A549 (cell line): ENCODE measurements around the gene HYAL3.

ENCODE experiments used
- CBX2 ChIP-seq: fragments of 200-600 bp; sonication (generic); IDR thresholded peaks from 2 replicates; pipeline ENCODE4 v1.6.1; 2016; ENCODE audit warnings: low read depth, mild to moderate bottlenecking, borderline replicate concordance
- CEBPB ChIP-seq, 2 experiments: fragments of >200 bp in 1 of 2; sonication (Bioruptor Twin) in 1 of 2; formaldehyde crosslinking in 1 of 2; IDR thresholded peaks; 2 replicates each; pipeline ENCODE4 v1.6.1; 2012 to 2016
- EP300 ChIP-seq, 2 experiments: fragments of >200 bp; sonication (Bioruptor Twin); formaldehyde crosslinking; IDR thresholded peaks; 2 replicates in 1 of 2; 3 replicates in 1 of 2; pipeline ENCODE4 v1.6.1; 2016 to 2017
- ESRRA ChIP-seq: fragments of 150-350 bp; IDR thresholded peaks from 2 replicates; pipeline ENCODE4 v1.6.1; 2014; ENCODE audit warnings: mild to moderate bottlenecking, low read length, borderline replicate concordance
- JUN ChIP-seq, 2 experiments: fragments of >200 bp; sonication (Bioruptor Twin); formaldehyde crosslinking; IDR thresholded peaks; 2 replicates in 1 of 2; 3 replicates in 1 of 2; pipeline ENCODE4 v1.6.1; 2016 to 2017
- MYC ChIP-seq: IDR thresholded peaks from 2 replicates; pipeline ENCODE4 v1.6.1; 2012; ENCODE audit warnings: mild to moderate bottlenecking, inconsistent platforms, low read length, improper control_type of control experiment, borderline replicate concordance
- NR3C1 ChIP-seq: fragments of >200 bp; sonication (Bioruptor Twin); formaldehyde crosslinking; IDR thresholded peaks from 3 replicates; pipeline ENCODE4 v1.6.1; 2017
- PHF8 ChIP-seq: fragments of 200-600 bp; sonication (generic); IDR thresholded peaks from 2 replicates; pipeline ENCODE4 v1.6.1; 2016; ENCODE audit warnings: low read depth, mild to moderate bottlenecking, antibody characterized with exemption, moderate library complexity, borderline replicate concordance
- POLR2A ChIP-seq: IDR thresholded peaks from 2 replicates; pipeline ENCODE4 v1.6.1; 2012; ENCODE audit warnings: mild to moderate bottlenecking, low read length
- RFX5 ChIP-seq: fragments of 450-650 bp; IDR thresholded peaks from 2 replicates; pipeline ENCODE4 v1.7.1; 2014; ENCODE audit warnings: antibody characterized with exemption, mild to moderate bottlenecking, moderate library complexity
- SREBF2 ChIP-seq: fragments of 450-650 bp; IDR thresholded peaks from 2 replicates; pipeline ENCODE4 v1.6.1; 2014; ENCODE audit warnings: mild to moderate bottlenecking, moderate library complexity
- ZNF302 ChIP-seq: fragments of 250-450 bp; sonication (Bioruptor Pico); IDR thresholded peaks from 2 replicates; pipeline ENCODE4 v1.9.0; 2021; ENCODE audit warnings: inconsistent platforms, mild to moderate bottlenecking, moderate library complexity
- TF ChIP-seq, protein P1 (sequence below): fragments of >200 bp; sonication (Bioruptor Twin); formaldehyde crosslinking; IDR thresholded peaks from 3 replicates; pipeline ENCODE4 v1.5.1; 2016
- TF ChIP-seq, protein P2 (sequence below): fragments of 200-600 bp; sonication (generic); IDR thresholded peaks from 2 replicates; pipeline ENCODE4 v1.6.1; 2016; ENCODE audit warnings: antibody characterized with exemption, mild to moderate bottlenecking, moderate library complexity

DNA sequence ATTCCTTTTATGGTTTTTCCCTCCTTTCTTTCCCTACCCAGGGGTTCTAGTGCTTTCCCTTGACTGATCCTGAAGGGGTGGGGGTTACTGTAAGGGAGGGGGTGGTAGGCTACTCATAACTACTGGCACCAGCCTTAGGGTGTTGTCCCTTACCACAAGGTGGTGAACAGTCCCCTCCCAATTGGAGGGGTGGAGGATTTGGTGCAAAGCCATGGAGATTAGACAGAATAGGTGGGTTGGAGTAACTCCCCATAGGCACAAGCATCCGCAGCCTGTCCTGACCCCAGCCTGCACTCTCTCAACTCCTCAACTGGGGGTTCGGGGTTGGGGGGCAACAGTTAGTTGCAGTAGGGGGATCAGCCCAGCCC, 25.9 kb upstream of the HYAL3 start:
- TF ChIP-seq, protein P1, sequence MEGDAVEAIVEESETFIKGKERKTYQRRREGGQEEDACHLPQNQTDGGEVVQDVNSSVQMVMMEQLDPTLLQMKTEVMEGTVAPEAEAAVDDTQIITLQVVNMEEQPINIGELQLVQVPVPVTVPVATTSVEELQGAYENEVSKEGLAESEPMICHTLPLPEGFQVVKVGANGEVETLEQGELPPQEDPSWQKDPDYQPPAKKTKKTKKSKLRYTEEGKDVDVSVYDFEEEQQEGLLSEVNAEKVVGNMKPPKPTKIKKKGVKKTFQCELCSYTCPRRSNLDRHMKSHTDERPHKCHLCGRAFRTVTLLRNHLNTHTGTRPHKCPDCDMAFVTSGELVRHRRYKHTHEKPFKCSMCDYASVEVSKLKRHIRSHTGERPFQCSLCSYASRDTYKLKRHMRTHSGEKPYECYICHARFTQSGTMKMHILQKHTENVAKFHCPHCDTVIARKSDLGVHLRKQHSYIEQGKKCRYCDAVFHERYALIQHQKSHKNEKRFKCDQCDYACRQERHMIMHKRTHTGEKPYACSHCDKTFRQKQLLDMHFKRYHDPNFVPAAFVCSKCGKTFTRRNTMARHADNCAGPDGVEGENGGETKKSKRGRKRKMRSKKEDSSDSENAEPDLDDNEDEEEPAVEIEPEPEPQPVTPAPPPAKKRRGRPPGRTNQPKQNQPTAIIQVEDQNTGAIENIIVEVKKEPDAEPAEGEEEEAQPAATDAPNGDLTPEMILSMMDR: no peak
- no peak for TF ChIP-seq JUN (IDR thresholded peaks at IDR 0.05)
- no peak for TF ChIP-seq MYC
- TF ChIP-seq EP300 (IDR thresholded peaks at IDR 0.05): no peak
- TF ChIP-seq CEBPB (IDR thresholded peaks at IDR 0.05): no peak
- no peak for TF ChIP-seq POLR2A
- TF ChIP-seq PHF8: no peak
- no peak for TF ChIP-seq ESRRA
- TF ChIP-seq, protein P2, sequence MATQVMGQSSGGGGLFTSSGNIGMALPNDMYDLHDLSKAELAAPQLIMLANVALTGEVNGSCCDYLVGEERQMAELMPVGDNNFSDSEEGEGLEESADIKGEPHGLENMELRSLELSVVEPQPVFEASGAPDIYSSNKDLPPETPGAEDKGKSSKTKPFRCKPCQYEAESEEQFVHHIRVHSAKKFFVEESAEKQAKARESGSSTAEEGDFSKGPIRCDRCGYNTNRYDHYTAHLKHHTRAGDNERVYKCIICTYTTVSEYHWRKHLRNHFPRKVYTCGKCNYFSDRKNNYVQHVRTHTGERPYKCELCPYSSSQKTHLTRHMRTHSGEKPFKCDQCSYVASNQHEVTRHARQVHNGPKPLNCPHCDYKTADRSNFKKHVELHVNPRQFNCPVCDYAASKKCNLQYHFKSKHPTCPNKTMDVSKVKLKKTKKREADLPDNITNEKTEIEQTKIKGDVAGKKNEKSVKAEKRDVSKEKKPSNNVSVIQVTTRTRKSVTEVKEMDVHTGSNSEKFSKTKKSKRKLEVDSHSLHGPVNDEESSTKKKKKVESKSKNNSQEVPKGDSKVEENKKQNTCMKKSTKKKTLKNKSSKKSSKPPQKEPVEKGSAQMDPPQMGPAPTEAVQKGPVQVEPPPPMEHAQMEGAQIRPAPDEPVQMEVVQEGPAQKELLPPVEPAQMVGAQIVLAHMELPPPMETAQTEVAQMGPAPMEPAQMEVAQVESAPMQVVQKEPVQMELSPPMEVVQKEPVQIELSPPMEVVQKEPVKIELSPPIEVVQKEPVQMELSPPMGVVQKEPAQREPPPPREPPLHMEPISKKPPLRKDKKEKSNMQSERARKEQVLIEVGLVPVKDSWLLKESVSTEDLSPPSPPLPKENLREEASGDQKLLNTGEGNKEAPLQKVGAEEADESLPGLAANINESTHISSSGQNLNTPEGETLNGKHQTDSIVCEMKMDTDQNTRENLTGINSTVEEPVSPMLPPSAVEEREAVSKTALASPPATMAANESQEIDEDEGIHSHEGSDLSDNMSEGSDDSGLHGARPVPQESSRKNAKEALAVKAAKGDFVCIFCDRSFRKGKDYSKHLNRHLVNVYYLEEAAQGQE: no peak
- no peak for TF ChIP-seq SREBF2
- no peak for TF ChIP-seq NR3C1
- TF ChIP-seq CBX2: no peak
- no peak for TF ChIP-seq RFX5
- no peak for TF ChIP-seq ZNF302 (CRISPR knock-in tag)
